Islet precursor cell (in vitro differentiated cells): ENCODE measurements around the gene KCNC4.

Experiments
- DNase-seq: peaks from one replicate; pipeline ENCODE4 v3.0.0-alpha.2; 2018

KCNC4 gene

GRCh38 chr1:110212169-110213142, 2.3 kb downstream of the KCNC4 start:
- DNase-seq: peak; percentile 63

GRCh38 chr1:110213143-110213540, 3.0 kb downstream of the KCNC4 start:
- no peak for DNase-seq

- no peak for DNase-seq
Measured at GRCh38 chr1:110214454-110215404, 4.6 kb downstream of the KCNC4 start.

- no peak for DNase-seq
Measured at GRCh38 chr1:110215621-110216515, 5.8 kb downstream of the KCNC4 start.

- DNase-seq: no peak
Measured at GRCh38 chr1:110216844-110217444, 6.8 kb downstream of the KCNC4 start.

GRCh38 chr1:110218137-110218536, 8.0 kb downstream of the KCNC4 start:
- DNase-seq: no peak

- peak; percentile 81 for DNase-seq
Measured at GRCh38 chr1:110218739-110219138, 8.6 kb downstream of the KCNC4 start.

GRCh38 chr1:110220324-110220723, 10.2 kb downstream of the KCNC4 start:
- no peak for DNase-seq

GRCh38 chr1:110221119-110221518, 11.0 kb downstream of the KCNC4 start:
- no peak for DNase-seq

- no peak for DNase-seq
Measured at GRCh38 chr1:110223127-110223526, 13.0 kb downstream of the KCNC4 start.

GRCh38 chr1:110223581-110223980, 13.5 kb downstream of the KCNC4 start:
- DNase-seq: no peak

- DNase-seq: no peak
Measured at GRCh38 chr1:110224240-110224995, 14.3 kb downstream of the KCNC4 start.

- no peak for DNase-seq
Measured at GRCh38 chr1:110225212-110225611, 15.1 kb downstream of the KCNC4 start.

- DNase-seq: no peak
Measured at GRCh38 chr1:110225756-110226404, 15.8 kb downstream of the KCNC4 start.

- no peak for DNase-seq
Measured at GRCh38 chr1:110227774-110228173, 17.7 kb downstream of the KCNC4 start.

- no peak for DNase-seq
Measured at GRCh38 chr1:110228381-110228780, 18.3 kb downstream of the KCNC4 start.

- no peak for DNase-seq
Measured at GRCh38 chr1:110228869-110229268, 18.8 kb downstream of the KCNC4 start.

- peak; percentile 70 for DNase-seq
Measured at GRCh38 chr1:110229348-110230001, 19.4 kb downstream of the KCNC4 start.

- no peak for DNase-seq
Measured at GRCh38 chr1:110230381-110231199, 20.5 kb downstream of the KCNC4 start.
